ENCODE measurements around the gene PPP2R2C. TPM values are rescaled to one million over a fixed set of nuclear protein-coding genes. Genes with fewer than 3 reads are reported as not detected.

PPP2R2C gene
- total RNA-seq, 1 experiment from 2014 or later, result 9.5 TPM

GRCh38 chr4:6380746-6381410 lies 91.5 kb downstream of the PPP2R2C start:
- ATAC-seq (no peak), DNase-seq (no peak)
- ChIA-PET CTCF (no interaction called here), POLR2A (ENCODE audit: unreplicated experiment) (no interaction called here)
- TF ChIP-seq EZH2phosphoT487 (IDR thresholded peaks at IDR 0.05; ENCODE audit: borderline replicate concordance, low read length) (no peak), CTCF (conservative IDR thresholded peaks at IDR 0.05; ENCODE audit: low read depth, low read length) (no peak)
- no peak overlapping the region for H3K9ac ChIP-seq (ENCODE audit: low read length)
- no peak overlapping the region for H3K4me2 ChIP-seq (ENCODE audit: low read length)
- no peaks in the 10 kb centered on the region for H3K9me2 ChIP-seq (replicated peaks; ENCODE audit: low read length)
- H3F3A ChIP-seq (ENCODE audit: low read length, unreplicated experiment), result no peaks in the 10 kb centered on the region
- H3K27me3 ChIP-seq (ENCODE audit: low read length), result no peaks in the 10 kb centered on the region
- H3K36me3 ChIP-seq (ENCODE audit: low read depth, low read length), result no peaks in the 10 kb centered on the region
- H2AFZ ChIP-seq (ENCODE audit: low read length), result no peak overlapping the region
- no peak overlapping the region for H3K27ac ChIP-seq (ENCODE audit: low read length)
- no peaks in the 10 kb centered on the region for H3K4me1 ChIP-seq (ENCODE audit: insufficient read depth, low read length)
- intact Hi-C loops (cut with micrococcal nuclease), result no loop called here
- H3K9me3 ChIP-seq (ENCODE audit: low read length), result no peaks in the 10 kb centered on the region
- no peaks in the 10 kb centered on the region for H4K20me1 ChIP-seq (ENCODE audit: low read length)
- H3K4me3 ChIP-seq (ENCODE audit: low read length), result no peak overlapping the region
- H3K79me2 ChIP-seq (ENCODE audit: low read length), result no peaks in the 10 kb centered on the region
- no TSS peak for BruUV-seq (replicated peaks)

GRCh38 chr4:6379767-6380745 lies 92.4 kb downstream of the PPP2R2C start:
- no peaks in the 10 kb centered on the region for H3K9me3 ChIP-seq (ENCODE audit: low read length)
- H3F3A ChIP-seq (ENCODE audit: low read length, unreplicated experiment), result no peaks in the 10 kb centered on the region
- POLR2A ChIA-PET (ENCODE audit: unreplicated experiment), result no interaction called here
- H3K9me2 ChIP-seq (replicated peaks; ENCODE audit: low read length), result no peaks in the 10 kb centered on the region
- TF ChIP-seq EZH2phosphoT487 (IDR thresholded peaks at IDR 0.05; ENCODE audit: borderline replicate concordance, low read length), result no peak
- TF ChIP-seq EZH2 (IDR thresholded peaks at IDR 0.05; ENCODE audit: low read length, unreplicated experiment), result no peak
- no peak for TF ChIP-seq CTCF (conservative IDR thresholded peaks at IDR 0.05; ENCODE audit: low read depth, low read length)
- no peaks in the 10 kb centered on the region for H3K79me2 ChIP-seq (ENCODE audit: low read length)
- no peak overlapping the region for H3K4me2 ChIP-seq (ENCODE audit: low read length)
- no peaks in the 10 kb centered on the region for H3K36me3 ChIP-seq (ENCODE audit: low read depth, low read length)
- CTCF ChIA-PET, result no interaction called here
- no peak overlapping the region for H3K27ac ChIP-seq (ENCODE audit: low read length)
- DNase-seq (no peak), ATAC-seq (no peak)
- intact Hi-C loops (cut with micrococcal nuclease), result no loop called here
- no peak overlapping the region for H3K9ac ChIP-seq (ENCODE audit: low read length)
- H2AFZ ChIP-seq (ENCODE audit: low read length), result no peak overlapping the region
- no peaks in the 10 kb centered on the region for H4K20me1 ChIP-seq (ENCODE audit: low read length)
- H3K4me3 ChIP-seq (ENCODE audit: low read length), result no peak overlapping the region
- no peaks in the 10 kb centered on the region for H3K4me1 ChIP-seq (ENCODE audit: insufficient read depth, low read length)
- no peaks in the 10 kb centered on the region for H3K27me3 ChIP-seq (ENCODE audit: low read length)
- BruUV-seq (replicated peaks), result no TSS peak

Data from PC-3 (cell line).